HG02571 (cell line): Measurements from ENCODE around the gene IGFALS.

Source experiments
- ATAC-seq: cut with Tn5 transposase; IDR thresholded peaks from one replicate; pipeline ENCODE4 v1.9.1; 2021; ENCODE audit warnings: mild to moderate bottlenecking, moderate library complexity; ENCODE audit not compliant: unreplicated experiment

The IGFALS gene

DNA sequence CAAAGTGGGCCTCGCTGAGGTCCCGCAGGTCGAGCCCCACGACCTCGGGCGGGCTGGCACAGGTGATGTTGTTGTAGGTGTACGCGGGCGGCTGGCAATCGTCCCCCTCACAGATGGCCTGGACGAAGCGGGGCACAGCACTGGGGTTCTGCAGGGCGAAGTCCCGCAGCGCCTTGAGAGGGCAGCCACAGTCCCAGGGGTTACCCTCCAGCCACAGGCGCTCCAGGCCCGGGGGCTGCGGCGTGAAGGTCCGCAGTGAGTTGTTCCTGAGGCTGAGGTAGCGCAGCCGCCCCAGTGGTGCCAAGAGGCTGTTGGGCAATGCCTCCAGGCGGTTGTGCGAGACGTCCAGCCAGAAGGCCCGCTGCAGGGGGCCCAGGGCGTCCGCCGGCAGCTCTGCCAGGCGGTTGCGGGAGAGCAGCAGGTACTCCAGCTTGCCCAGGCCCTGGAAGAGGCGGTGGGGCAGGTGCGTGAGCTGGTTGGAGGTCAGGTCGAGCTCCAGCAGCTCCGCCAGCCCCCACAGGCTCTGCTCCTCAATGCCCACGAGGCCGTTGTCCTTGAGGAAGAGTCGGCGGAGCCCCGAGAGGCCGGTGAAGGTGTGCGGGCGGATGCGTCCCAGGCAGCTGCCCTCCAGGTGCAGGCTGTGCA, 2.8 kb downstream of the IGFALS start:
- no peak for ATAC-seq

GRCh38 chr16:1790261-1790610, 3.3 kb downstream of the IGFALS start:
- ATAC-seq = no peak

GRCh38 chr16:1789643-1790045, 3.9 kb downstream of the IGFALS start:
- no peak for ATAC-seq

GRCh38 chr16:1788708-1789100, 4.8 kb downstream of the IGFALS start:
- ATAC-seq = no peak

- no peak for ATAC-seq
Observed at GRCh38 chr16:1788095-1788707, 5.3 kb downstream of the IGFALS start.

DNA sequence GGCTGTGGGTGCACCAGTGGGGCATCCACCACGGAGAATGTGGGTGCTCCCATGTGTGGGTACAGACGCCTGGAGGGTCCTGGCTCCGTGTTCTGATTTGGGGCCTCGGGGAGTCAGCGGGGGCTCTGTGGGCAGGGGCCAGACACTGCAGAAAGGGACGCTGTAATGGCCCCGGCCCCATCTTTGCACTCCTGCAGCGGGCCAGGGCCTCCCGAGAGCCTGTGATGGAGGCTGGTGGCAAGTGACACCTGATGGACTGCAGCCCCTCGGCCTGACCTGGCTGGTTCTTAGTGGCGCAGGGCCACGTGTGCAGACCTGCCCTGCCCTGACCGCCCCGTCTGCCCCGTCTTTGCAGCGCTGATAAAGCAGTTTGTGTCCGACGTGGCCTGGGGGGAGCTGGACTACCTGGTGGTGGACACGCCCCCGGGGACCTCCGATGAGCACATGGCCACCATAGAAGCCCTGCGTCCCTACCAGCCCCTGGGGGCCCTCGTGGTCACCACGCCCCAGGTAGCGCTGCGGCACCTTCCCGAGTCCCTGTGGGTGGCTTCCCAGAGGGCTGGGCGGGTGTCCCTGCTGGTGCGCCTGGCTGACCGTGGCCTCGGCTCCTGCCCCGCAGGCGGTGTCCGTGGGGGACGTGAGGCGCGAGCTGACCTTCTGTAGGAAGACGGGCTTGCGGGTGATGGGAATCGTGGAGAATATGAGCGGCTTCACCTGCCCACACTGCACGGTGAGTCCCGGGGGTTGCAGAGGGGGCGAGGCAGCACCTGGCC, 6.0 kb downstream of the IGFALS start:
- no peak for ATAC-seq

DNA sequence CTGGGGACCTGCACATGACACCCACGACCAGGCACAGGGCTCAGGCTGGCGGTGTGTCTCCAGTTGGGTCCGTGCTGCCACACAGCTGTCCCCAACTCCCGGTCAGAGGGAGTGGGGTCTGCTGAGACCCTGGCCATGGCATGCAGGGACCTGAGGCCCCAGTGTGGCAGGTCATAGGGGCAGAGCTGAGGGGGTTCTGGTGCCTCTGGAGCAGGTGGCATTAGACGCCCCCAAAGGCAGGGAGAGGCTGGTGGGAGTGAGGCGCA, 6.5 kb downstream of the IGFALS start:
- no peak for ATAC-seq

- no peak for ATAC-seq
Observed at GRCh38 chr16:1786242-1787055, 7.1 kb downstream of the IGFALS start.

GRCh38 chr16:1785846-1786170, 7.7 kb downstream of the IGFALS start:
- no peak for ATAC-seq

DNA sequence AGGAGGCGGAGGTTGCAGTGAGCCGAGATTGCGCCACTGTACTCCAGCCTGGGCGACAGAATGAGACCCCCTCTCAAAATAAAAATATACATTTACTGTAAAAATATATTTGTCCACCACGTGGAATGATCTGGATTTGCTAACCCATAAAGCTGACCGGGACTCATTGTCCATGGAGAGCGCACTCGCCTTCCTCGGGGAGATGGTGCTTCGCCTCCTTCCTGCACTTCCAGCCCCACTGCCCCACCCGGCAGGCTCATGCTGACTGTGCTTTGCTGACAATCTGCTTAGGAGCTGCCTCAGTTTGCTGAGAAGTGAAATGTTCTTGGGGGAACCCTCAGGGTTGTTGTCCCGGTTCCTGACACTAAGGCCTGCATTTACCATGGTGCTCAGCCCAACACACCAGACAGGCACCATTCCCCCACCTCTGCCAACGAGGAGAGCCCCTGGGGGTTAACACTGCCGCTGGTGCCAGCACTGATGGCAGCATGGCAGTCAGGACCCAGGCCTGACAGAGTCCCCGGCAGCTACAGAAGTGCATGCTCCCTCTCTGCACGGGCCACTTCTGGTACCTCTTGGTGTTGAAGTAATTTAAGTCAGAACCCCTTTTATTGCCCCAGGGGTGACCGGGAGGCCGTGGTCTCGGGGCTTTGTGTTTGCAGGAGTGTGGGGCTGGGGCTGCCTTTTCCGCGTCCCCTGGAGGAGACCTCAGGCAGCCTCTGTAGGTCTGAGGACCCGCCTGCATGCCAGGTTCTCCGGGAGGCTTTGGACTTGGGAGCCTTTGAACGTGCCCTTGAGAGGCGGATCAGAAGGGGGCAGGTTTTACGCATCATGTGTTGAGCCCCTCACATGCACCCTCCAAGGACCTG, 8.3 kb downstream of the IGFALS start:
- no peak for ATAC-seq

GRCh38 chr16:1782408-1783264, 10.9 kb downstream of the IGFALS start, which contains the start of the genes NUBP2 and SPSB3:
Gene NUBP2, plus strand, starts transcription at chr16:1782960. Its CDS starts 61 bp downstream, at chr16:1783021.
Gene SPSB3, minus strand, starts transcription at chr16:1782571. Its CDS starts 1,088 bp downstream, at chr16:1781483.
- peak; percentile 75 for ATAC-seq

DNA sequence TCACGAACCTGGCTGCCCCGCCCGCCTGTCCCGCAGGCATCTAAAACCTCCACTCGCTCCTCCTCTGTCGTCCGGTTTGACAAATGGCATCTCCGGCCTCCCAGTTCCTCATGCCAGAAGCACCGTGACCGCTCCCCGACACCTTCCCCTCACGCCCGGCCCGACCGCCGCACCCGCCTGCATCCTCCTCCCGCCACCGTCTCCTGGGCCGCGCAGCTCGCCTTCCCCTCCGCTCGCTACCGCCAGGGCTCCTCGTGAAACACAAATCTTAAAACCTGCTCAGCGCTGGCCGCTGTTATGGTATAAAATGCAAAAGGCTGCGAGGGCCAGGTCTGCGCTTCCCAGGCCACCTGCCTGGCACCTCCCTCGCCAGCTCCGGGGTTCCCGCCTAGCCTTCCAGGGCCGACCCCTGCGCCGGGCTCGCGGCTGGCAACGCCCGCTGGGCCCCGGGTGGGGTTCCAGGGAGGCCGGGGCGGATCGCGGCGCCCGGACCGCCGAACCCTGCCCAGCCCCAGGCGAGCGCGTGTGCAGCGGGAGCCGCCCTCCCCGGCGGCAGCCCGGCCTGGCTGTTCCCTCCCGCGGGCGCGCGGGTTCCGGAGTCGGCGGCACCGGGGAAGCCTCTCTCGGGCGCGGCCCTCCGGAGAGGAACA, 11.6 kb downstream of the IGFALS start:
- ATAC-seq = no peak

GRCh38 chr16:1781254-1781653, 12.3 kb downstream of the IGFALS start:
- ATAC-seq = no peak

- no peak for ATAC-seq
Observed at GRCh38 chr16:1780677-1781072, 12.8 kb downstream of the IGFALS start.

GRCh38 chr16:1779741-1780676, 13.5 kb downstream of the IGFALS start:
- no peak for ATAC-seq

GRCh38 chr16:1779234-1779701, 14.2 kb downstream of the IGFALS start:
- ATAC-seq = no peak

- no peak for ATAC-seq
Observed at GRCh38 chr16:1778200-1779179, 15.0 kb downstream of the IGFALS start.
